ENCODE results near the gene FXYD6. TPM values are rescaled to one million over a fixed set of nuclear protein-coding genes. Genes with fewer than 3 reads are reported as not detected.

Gene FXYD6
- polyA plus RNA-seq, 1 of the 3 experiments (the other 2 are of a cell fraction), result 1.4 TPM

DNA sequence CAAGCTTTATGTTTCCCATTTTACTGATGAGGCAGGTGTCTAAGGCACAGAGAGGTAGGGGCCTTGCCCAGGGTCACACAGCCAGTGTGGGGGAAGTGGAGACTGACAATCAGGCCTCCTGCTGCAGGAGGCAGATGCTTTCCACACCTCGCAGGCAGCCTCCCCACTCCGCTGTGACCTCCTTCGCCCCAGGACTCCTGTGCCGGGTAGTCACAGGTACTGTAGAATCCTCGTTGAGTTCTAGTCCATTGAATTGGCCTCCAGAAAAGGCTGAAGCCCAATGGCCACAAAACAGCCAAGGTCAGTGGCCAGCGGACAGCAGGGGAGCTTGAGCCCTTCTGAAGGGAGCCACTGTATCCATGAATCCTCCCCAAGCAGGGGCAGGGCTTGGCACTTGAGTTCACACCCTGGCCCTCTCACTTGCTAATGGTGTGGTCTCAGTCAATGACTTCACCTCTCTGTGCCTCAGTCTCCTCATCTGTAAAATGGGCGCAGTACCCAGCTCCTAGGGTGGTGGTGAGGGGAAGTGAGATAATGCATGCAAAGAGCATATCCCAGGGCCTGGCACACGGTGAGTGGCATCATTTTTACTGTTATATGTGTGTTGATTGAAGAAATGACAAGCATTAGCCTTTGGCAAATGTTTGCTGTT, 50.8 kb downstream of the FXYD6 start:
- Histone ChIP-seq H3K9me3 (no peaks in the 10 kb centered on the region), H3K4me3 (ENCODE audit: low read depth in 2 of 2, low read length in 1 of 2) (no peak overlapping the region), H2AFZ (ENCODE audit: low read depth) (no peak overlapping the region), H3F3A (replicated peaks; ENCODE audit: insufficient read depth) (no peaks in the 10 kb centered on the region), H3K27ac (ENCODE audit: low read depth in 2 of 2, low read length in 1 of 2) (no peak overlapping the region), H3K9me2 (no peaks in the 10 kb centered on the region), H3K79me2 (ENCODE audit: insufficient read depth) (no peaks in the 10 kb centered on the region), H3K9ac (no peak overlapping the region), H3K36me3 (replicated peaks in 1 of 2; ENCODE audit: control insufficient read depth in 1 of 2, insufficient read depth in 2 of 2, low read length in 1 of 2) (no peaks in the 10 kb centered on the region), H3K4me2 (no peak overlapping the region), H3K4me1 (ENCODE audit: control insufficient read depth in 1 of 2, insufficient read depth in 2 of 2, low read depth in 1 of 2, low read length in 1 of 2) (no peaks in the 10 kb centered on the region; a peak in 2 of 4 replicates), H4K20me1 (ENCODE audit: insufficient read depth) (no peaks in the 10 kb centered on the region), H3K27me3 (ENCODE audit: insufficient read depth) (no peaks in the 10 kb centered on the region)
- WGBS (ENCODE audit: low lambda C conversion rate), result 53% methylated on average over 7 of the region's 8 CpGs
- no peak for DNase-seq
- CTCF ChIA-PET, result interaction anchor here (1.1 to 25.9 kb wide), 10 partner anchors 8 to 400 kb away, joined by 3 to 481 read pairs (median 15); no protein-coding TSS in a partner anchor
- POLR2A ChIA-PET, result interaction anchor here (1.1 kb wide), 1 partner anchor 121 kb away, joined by 3 read pairs; no protein-coding TSS in a partner anchor
- TF ChIP-seq YY1 (IDR thresholded peaks at IDR 0.05; ENCODE audit: low read depth) (no peak), NFIC (IDR thresholded peaks at IDR 0.05; ENCODE audit: borderline replicate concordance) (no peak), RFX5 (IDR thresholded peaks at IDR 0.05; ENCODE audit: low read length) (no peak), TCF12 (IDR thresholded peaks at IDR 0.05) (no peak), GABPA (IDR thresholded peaks at IDR 0.05; ENCODE audit: low read depth) (no peak), NRF1 (IDR thresholded peaks at IDR 0.05; ENCODE audit: low read depth, low read length) (no peak), MAX (IDR thresholded peaks at IDR 0.05; ENCODE audit: low read depth) (no peak), REST (IDR thresholded peaks at IDR 0.05; ENCODE audit: low read depth, low read length) (no peak), EZH2phosphoT487 (IDR thresholded peaks at IDR 0.05; ENCODE audit: borderline replicate concordance, low read depth) (no peak), GATA2 (CRISPR knock-in tag; IDR thresholded peaks at IDR 0.05) (no peak), JUND (IDR thresholded peaks at IDR 0.05) (no peak), CHD2 (IDR thresholded peaks at IDR 0.05; ENCODE audit: low read length, partially characterized antibody) (no peak), MXI1 (IDR thresholded peaks at IDR 0.05; ENCODE audit: low read depth, low read length) (no peak), IRF3 (IDR thresholded peaks at IDR 0.05; ENCODE audit: low read depth, low read length) (no peak), FOSL2 (IDR thresholded peaks at IDR 0.05; ENCODE audit: borderline replicate concordance, low read depth) (no peak), RAD21 (IDR thresholded peaks at IDR 0.05; ENCODE audit: low read length) (no peak), EP300 (IDR thresholded peaks at IDR 0.05; ENCODE audit: borderline replicate concordance in 1 of 2, low read depth in 1 of 2, low read length in 1 of 2) (no peak), ELF1 (IDR thresholded peaks at IDR 0.05) (no peak), SMC3 (IDR thresholded peaks at IDR 0.05; ENCODE audit: low read depth, low read length) (no peak)
- TF ChIP-seq, protein P1, sequence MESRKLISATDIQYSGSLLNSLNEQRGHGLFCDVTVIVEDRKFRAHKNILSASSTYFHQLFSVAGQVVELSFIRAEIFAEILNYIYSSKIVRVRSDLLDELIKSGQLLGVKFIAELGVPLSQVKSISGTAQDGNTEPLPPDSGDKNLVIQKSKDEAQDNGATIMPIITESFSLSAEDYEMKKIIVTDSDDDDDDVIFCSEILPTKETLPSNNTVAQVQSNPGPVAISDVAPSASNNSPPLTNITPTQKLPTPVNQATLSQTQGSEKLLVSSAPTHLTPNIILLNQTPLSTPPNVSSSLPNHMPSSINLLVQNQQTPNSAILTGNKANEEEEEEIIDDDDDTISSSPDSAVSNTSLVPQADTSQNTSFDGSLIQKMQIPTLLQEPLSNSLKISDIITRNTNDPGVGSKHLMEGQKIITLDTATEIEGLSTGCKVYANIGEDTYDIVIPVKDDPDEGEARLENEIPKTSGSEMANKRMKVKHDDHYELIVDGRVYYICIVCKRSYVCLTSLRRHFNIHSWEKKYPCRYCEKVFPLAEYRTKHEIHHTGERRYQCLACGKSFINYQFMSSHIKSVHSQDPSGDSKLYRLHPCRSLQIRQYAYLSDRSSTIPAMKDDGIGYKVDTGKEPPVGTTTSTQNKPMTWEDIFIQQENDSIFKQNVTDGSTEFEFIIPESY (IDR thresholded peaks at IDR 0.05; ENCODE audit: borderline replicate concordance, low read depth), result no peak
